H1 (cell line): ENCODE results near the gene PAX6. TPM values are rescaled to one million over a fixed set of nuclear protein-coding genes. Genes with fewer than 3 reads are reported as not detected.

Experiments
- NANOG ChIP-seq: IDR thresholded peaks from 2 replicates; pipeline ENCODE4 v1.6.1; 2011; ENCODE audit warnings: low read length, low read depth, mild to moderate bottlenecking, inconsistent platforms; ENCODE audit not compliant: insufficient read depth, poor library complexity, severe bottlenecking
- POU5F1 ChIP-seq: IDR thresholded peaks from 2 replicates; pipeline ENCODE4 v1.6.1; 2011; ENCODE audit warnings: low read depth, mild to moderate bottlenecking, low read length, moderate library complexity
- polyA plus RNA-seq, 7 experiments: library from polyadenylated mRNA; depleted of rRNA in 3 of 7; stranded (reverse) in 5 of 7; unstranded in 2 of 7; fragments of >200 nt in 5 of 7; fragments of 200-250 nt in 2 of 7; gene quantifications; 1 replicate in 5 of 7; 2 replicates in 1 of 7; 4 replicates in 1 of 7; pipeline versions ENCODE4 v1.2.1 to v1.2.3, GENCODE V29; 2011 to 2013; ENCODE audit warnings: missing spikeins in 2 of 7, mixed read lengths in 2 of 7
- total RNA-seq: library from RNA; stranded (reverse); fragmentation: NEBNext Ultra II Directional; extraction: Animal tissue kit (Norgen Biotek cat#: 25700); gene quantifications from 2 replicates; pipeline ENCODE4 v1.2.1, GENCODE V29; 2021
- TF ChIP-seq, protein P1 (sequence below): fragments of 300-600 bp; sonication (generic); IDR thresholded peaks from 2 replicates; pipeline ENCODE4 v1.7.1; 2012; ENCODE audit warnings: low read length, moderate library complexity, mild to moderate bottlenecking, inconsistent platforms; ENCODE audit not compliant: insufficient replicate concordance
- TF ChIP-seq, protein P2 (sequence below): IDR thresholded peaks from 2 replicates; pipeline ENCODE4 v1.6.1; 2012; ENCODE audit warnings: inconsistent platforms

The PAX6 gene
- total and polyA plus RNA-seq, 2 of the 8 experiments (the other 6 are each of a cell fraction or from before 2014, with no cell fraction given), result 0.30 to 0.65 TPM

- TF ChIP-seq, protein P1, sequence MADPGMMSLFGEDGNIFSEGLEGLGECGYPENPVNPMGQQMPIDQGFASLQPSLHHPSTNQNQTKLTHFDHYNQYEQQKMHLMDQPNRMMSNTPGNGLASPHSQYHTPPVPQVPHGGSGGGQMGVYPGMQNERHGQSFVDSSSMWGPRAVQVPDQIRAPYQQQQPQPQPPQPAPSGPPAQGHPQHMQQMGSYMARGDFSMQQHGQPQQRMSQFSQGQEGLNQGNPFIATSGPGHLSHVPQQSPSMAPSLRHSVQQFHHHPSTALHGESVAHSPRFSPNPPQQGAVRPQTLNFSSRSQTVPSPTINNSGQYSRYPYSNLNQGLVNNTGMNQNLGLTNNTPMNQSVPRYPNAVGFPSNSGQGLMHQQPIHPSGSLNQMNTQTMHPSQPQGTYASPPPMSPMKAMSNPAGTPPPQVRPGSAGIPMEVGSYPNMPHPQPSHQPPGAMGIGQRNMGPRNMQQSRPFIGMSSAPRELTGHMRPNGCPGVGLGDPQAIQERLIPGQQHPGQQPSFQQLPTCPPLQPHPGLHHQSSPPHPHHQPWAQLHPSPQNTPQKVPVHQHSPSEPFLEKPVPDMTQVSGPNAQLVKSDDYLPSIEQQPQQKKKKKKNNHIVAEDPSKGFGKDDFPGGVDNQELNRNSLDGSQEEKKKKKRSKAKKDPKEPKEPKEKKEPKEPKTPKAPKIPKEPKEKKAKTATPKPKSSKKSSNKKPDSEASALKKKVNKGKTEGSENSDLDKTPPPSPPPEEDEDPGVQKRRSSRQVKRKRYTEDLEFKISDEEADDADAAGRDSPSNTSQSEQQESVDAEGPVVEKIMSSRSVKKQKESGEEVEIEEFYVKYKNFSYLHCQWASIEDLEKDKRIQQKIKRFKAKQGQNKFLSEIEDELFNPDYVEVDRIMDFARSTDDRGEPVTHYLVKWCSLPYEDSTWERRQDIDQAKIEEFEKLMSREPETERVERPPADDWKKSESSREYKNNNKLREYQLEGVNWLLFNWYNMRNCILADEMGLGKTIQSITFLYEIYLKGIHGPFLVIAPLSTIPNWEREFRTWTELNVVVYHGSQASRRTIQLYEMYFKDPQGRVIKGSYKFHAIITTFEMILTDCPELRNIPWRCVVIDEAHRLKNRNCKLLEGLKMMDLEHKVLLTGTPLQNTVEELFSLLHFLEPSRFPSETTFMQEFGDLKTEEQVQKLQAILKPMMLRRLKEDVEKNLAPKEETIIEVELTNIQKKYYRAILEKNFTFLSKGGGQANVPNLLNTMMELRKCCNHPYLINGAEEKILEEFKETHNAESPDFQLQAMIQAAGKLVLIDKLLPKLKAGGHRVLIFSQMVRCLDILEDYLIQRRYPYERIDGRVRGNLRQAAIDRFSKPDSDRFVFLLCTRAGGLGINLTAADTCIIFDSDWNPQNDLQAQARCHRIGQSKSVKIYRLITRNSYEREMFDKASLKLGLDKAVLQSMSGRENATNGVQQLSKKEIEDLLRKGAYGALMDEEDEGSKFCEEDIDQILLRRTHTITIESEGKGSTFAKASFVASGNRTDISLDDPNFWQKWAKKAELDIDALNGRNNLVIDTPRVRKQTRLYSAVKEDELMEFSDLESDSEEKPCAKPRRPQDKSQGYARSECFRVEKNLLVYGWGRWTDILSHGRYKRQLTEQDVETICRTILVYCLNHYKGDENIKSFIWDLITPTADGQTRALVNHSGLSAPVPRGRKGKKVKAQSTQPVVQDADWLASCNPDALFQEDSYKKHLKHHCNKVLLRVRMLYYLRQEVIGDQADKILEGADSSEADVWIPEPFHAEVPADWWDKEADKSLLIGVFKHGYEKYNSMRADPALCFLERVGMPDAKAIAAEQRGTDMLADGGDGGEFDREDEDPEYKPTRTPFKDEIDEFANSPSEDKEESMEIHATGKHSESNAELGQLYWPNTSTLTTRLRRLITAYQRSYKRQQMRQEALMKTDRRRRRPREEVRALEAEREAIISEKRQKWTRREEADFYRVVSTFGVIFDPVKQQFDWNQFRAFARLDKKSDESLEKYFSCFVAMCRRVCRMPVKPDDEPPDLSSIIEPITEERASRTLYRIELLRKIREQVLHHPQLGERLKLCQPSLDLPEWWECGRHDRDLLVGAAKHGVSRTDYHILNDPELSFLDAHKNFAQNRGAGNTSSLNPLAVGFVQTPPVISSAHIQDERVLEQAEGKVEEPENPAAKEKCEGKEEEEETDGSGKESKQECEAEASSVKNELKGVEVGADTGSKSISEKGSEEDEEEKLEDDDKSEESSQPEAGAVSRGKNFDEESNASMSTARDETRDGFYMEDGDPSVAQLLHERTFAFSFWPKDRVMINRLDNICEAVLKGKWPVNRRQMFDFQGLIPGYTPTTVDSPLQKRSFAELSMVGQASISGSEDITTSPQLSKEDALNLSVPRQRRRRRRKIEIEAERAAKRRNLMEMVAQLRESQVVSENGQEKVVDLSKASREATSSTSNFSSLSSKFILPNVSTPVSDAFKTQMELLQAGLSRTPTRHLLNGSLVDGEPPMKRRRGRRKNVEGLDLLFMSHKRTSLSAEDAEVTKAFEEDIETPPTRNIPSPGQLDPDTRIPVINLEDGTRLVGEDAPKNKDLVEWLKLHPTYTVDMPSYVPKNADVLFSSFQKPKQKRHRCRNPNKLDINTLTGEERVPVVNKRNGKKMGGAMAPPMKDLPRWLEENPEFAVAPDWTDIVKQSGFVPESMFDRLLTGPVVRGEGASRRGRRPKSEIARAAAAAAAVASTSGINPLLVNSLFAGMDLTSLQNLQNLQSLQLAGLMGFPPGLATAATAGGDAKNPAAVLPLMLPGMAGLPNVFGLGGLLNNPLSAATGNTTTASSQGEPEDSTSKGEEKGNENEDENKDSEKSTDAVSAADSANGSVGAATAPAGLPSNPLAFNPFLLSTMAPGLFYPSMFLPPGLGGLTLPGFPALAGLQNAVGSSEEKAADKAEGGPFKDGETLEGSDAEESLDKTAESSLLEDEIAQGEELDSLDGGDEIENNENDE, result no peak
- TF ChIP-seq NANOG (no peak), POU5F1 (no peak)
- TF ChIP-seq, protein P2, sequence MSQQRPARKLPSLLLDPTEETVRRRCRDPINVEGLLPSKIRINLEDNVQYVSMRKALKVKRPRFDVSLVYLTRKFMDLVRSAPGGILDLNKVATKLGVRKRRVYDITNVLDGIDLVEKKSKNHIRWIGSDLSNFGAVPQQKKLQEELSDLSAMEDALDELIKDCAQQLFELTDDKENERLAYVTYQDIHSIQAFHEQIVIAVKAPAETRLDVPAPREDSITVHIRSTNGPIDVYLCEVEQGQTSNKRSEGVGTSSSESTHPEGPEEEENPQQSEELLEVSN, result no peak
Observed at GRCh38 chr11:31830406-31830805, 19.3 kb upstream of the PAX6 start (continued).
